Measurements from ENCODE around the gene TNIK. TPM values are rescaled to one million over a fixed set of nuclear protein-coding genes. Genes with fewer than 3 reads are reported as not detected.

The TNIK gene
- total and polyA plus RNA-seq, 10 donors: 0.85 to 34.5 (median 14.1) TPM

DNA sequence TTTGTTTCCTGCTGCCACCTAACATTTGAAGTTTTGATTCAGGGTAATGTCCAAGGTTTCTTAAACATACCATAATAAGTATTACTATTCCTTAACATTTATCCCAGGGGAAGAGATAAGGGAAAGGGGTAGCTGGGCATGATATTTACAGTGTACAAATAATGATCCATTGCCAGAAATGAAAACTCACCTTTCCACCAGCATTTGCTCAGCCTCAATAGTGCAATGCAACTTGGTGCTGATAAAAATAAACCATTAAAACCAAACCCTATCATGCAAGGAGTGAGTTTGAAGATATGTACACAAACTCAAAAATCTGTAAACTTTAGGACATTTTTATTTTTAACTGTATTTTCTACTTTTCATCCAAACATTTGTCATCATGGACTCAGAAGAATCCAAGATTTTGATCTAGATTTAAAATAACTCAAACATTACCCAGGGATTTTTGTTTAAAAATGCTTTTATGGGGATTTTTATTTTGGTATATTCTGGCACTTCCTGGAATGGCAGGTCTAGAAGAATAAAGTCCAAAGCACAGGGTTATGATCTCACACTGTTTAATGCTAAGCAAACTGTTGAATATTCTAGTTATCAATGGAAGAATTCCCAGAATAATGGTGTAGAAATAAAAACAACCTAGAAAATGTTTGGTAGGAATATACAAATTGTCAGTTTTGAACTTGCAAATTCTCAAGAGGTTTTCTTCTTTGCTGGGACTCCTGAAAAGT, 401.2 kb downstream of the TNIK start:
- Histone ChIP-seq H3K27me3 (replicated peaks in 1 of 7) (no peaks in the 10 kb centered on the region), H3K36me3 (peaks cover 0 to 11% (median 1%) of the 10 kb centered on the region in 6 donors), H3K4me3 (no peak overlapping the region), H3K27ac (no peak overlapping the region), H3K4me1 (no peaks in the 10 kb centered on the region), H3K9me3 (no peaks in the 10 kb centered on the region)
- TF ChIP-seq CTCF (IDR thresholded peaks at IDR 0.05 in 8 of 11, conservative IDR thresholded peaks at IDR 0.05 in 3 of 11) (no peak), POLR2A (IDR thresholded peaks at IDR 0.05) (no peak), POLR2AphosphoS5 (IDR thresholded peaks at IDR 0.05) (no peak)
- DNase-seq: no peak
- intact Hi-C loops (cut with DNase I; ENCODE audit: low total_unique reads): no loop called here

- TF ChIP-seq POLR2AphosphoS5 (IDR thresholded peaks at IDR 0.05) (no peak), CTCF (IDR thresholded peaks at IDR 0.05 in 8 of 11, conservative IDR thresholded peaks at IDR 0.05 in 3 of 11) (no peak), POLR2A (IDR thresholded peaks at IDR 0.05) (no peak)
- no peak for DNase-seq
- Histone ChIP-seq H3K4me3 (no peak overlapping the region), H3K27ac (no peak overlapping the region), H3K9me3 (no peaks in the 10 kb centered on the region), H3K4me1 (no peaks in the 10 kb centered on the region), H3K36me3 (peaks cover 0 to under 1% (median 0%) of the 10 kb centered on the region in 6 donors), H3K27me3 (replicated peaks in 1 of 7) (no peaks in the 10 kb centered on the region)
- intact Hi-C loops (cut with DNase I; ENCODE audit: low total_unique reads): no loop called here
- 90 to 100% (median 96%) methylated on average over 1 of the region's 1 CpG for WGBS, 5 donors
These were observed 402.1 kb downstream of the TNIK start for GRCh38 chr3:171058058-171058457.

DNA sequence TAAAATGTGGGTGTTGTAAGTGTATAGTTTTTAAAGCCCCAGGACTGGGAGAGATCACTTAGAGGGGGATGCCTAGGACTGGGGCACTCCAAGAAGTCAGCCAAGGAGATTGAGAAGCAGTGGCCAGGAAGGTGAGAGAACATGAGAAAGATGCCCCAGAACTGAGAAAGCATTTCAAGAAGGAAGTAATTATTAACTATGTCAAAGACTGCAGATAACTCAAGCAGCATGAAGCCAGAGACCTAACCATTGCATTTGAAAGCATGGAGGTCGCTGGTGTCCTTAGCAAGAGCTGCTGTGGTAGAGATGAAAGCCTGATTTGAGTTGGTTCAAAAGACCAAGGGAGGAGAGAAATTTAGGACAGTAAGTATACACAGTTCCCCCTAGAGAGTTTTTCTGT, 403.1 kb downstream of the TNIK start:
- H3K27me3 ChIP-seq (replicated peaks in 1 of 7): no peaks in the 10 kb centered on the region
- no peak overlapping the region for H3K27ac ChIP-seq
- no peaks in the 10 kb centered on the region for H3K9me3 ChIP-seq
- no peak overlapping the region for H3K4me3 ChIP-seq
- no peak for TF ChIP-seq POLR2AphosphoS5 (IDR thresholded peaks at IDR 0.05)
- intact Hi-C loops (cut with DNase I; ENCODE audit: low total_unique reads): no loop called here
- H3K4me1 ChIP-seq: no peaks in the 10 kb centered on the region
- no peak for DNase-seq
- WGBS, 5 donors: 56 to 97% (median 83%) methylated on average over 1 of the region's 1 CpG
- no peaks in the 10 kb centered on the region for H3K36me3 ChIP-seq

GRCh38 chr3:171056528-171056927, 403.7 kb downstream of the TNIK start:
- no peaks in the 10 kb centered on the region for H3K4me1 ChIP-seq
- no peaks in the 10 kb centered on the region for H3K9me3 ChIP-seq
- H3K4me3 ChIP-seq: no peak overlapping the region
- 80 to 92% (median 87%) methylated on average over 5 of the region's 5 CpGs for WGBS, 5 donors
- TF ChIP-seq POLR2AphosphoS5 (IDR thresholded peaks at IDR 0.05): no peak
- TF ChIP-seq POLR2A (IDR thresholded peaks at IDR 0.05): no peak
- no peak for TF ChIP-seq CTCF (IDR thresholded peaks at IDR 0.05 in 8 of 11, conservative IDR thresholded peaks at IDR 0.05 in 3 of 11)
- H3K27ac ChIP-seq: no peak overlapping the region
- intact Hi-C loops (cut with DNase I; ENCODE audit: low total_unique reads): no loop called here
- no peak for DNase-seq
- no peaks in the 10 kb centered on the region for H3K27me3 ChIP-seq (replicated peaks in 1 of 7)
- H3K36me3 ChIP-seq: no peaks in the 10 kb centered on the region
